Measurements from ENCODE around the gene AIG1.

Gene AIG1

GRCh38 chr6:143176090-143177021, 115.7 kb downstream of the AIG1 start:
- Histone ChIP-seq H3K9ac (ENCODE audit: low read depth, low read length) (no peak overlapping the region), H3K4me1 (ENCODE audit: control insufficient read depth, insufficient read depth, low read length) (no peaks in the 10 kb centered on the region)

GRCh38 chr6:143177706-143178105, 117.0 kb downstream of the AIG1 start:
- no peaks in the 10 kb centered on the region for H3K36me3 ChIP-seq (ENCODE audit: control insufficient read depth, insufficient read depth, low read length)
- H3K9me3 ChIP-seq (ENCODE audit: control insufficient read depth, insufficient read depth, low read length), result no peaks in the 10 kb centered on the region
- H3K9ac ChIP-seq (ENCODE audit: low read depth, low read length), result no peak overlapping the region
- no peak overlapping the region for H3K4me3 ChIP-seq (ENCODE audit: low read depth, low read length)
- H3K4me1 ChIP-seq (ENCODE audit: control insufficient read depth, insufficient read depth, low read length), result no peaks in the 10 kb centered on the region
- no peaks in the 10 kb centered on the region for H3K27me3 ChIP-seq (ENCODE audit: control insufficient read depth, insufficient read depth, low read length)

More at GRCh38 chr6:143176090-143177021, 115.7 kb downstream of the AIG1 start:
- Histone ChIP-seq H3K4me3 (ENCODE audit: low read depth, low read length) (no peak overlapping the region), H3K27me3 (ENCODE audit: control insufficient read depth, insufficient read depth, low read length) (no peaks in the 10 kb centered on the region), H3K9me3 (ENCODE audit: control insufficient read depth, insufficient read depth, low read length) (no peaks in the 10 kb centered on the region), H3K36me3 (ENCODE audit: control insufficient read depth, insufficient read depth, low read length) (no peaks in the 10 kb centered on the region)

GRCh38 chr6:143179096-143179495, 118.4 kb downstream of the AIG1 start:
- no peaks in the 10 kb centered on the region for H3K27me3 ChIP-seq (ENCODE audit: control insufficient read depth, insufficient read depth, low read length)
- H3K4me3 ChIP-seq (ENCODE audit: low read depth, low read length), result no peak overlapping the region
- no peaks in the 10 kb centered on the region for H3K36me3 ChIP-seq (ENCODE audit: control insufficient read depth, insufficient read depth, low read length)
- no peak overlapping the region for H3K9ac ChIP-seq (ENCODE audit: low read depth, low read length)
- no peaks in the 10 kb centered on the region for H3K9me3 ChIP-seq (ENCODE audit: control insufficient read depth, insufficient read depth, low read length)
- no peaks in the 10 kb centered on the region for H3K4me1 ChIP-seq (ENCODE audit: control insufficient read depth, insufficient read depth, low read length)

GRCh38 chr6:143179901-143180612, 119.4 kb downstream of the AIG1 start:
- H3K4me3 ChIP-seq (ENCODE audit: low read depth, low read length), result no peak overlapping the region
- no peaks in the 10 kb centered on the region for H3K9me3 ChIP-seq (ENCODE audit: control insufficient read depth, insufficient read depth, low read length)
- no peaks in the 10 kb centered on the region for H3K36me3 ChIP-seq (ENCODE audit: control insufficient read depth, insufficient read depth, low read length)
- H3K4me1 ChIP-seq (ENCODE audit: control insufficient read depth, insufficient read depth, low read length), result no peaks in the 10 kb centered on the region
- H3K27me3 ChIP-seq (ENCODE audit: control insufficient read depth, insufficient read depth, low read length), result no peaks in the 10 kb centered on the region
- H3K9ac ChIP-seq (ENCODE audit: low read depth, low read length), result no peak overlapping the region

GRCh38 chr6:143180826-143181225, 120.1 kb downstream of the AIG1 start:
- Histone ChIP-seq H3K36me3 (ENCODE audit: control insufficient read depth, insufficient read depth, low read length) (no peaks in the 10 kb centered on the region), H3K9ac (ENCODE audit: low read depth, low read length) (no peak overlapping the region), H3K4me1 (ENCODE audit: control insufficient read depth, insufficient read depth, low read length) (no peaks in the 10 kb centered on the region), H3K4me3 (ENCODE audit: low read depth, low read length) (no peak overlapping the region), H3K27me3 (ENCODE audit: control insufficient read depth, insufficient read depth, low read length) (no peaks in the 10 kb centered on the region), H3K9me3 (ENCODE audit: control insufficient read depth, insufficient read depth, low read length) (no peaks in the 10 kb centered on the region)

- Histone ChIP-seq H3K9ac (ENCODE audit: low read depth, low read length) (no peak overlapping the region), H3K9me3 (ENCODE audit: control insufficient read depth, insufficient read depth, low read length) (no peaks in the 10 kb centered on the region), H3K27me3 (ENCODE audit: control insufficient read depth, insufficient read depth, low read length) (no peaks in the 10 kb centered on the region), H3K4me3 (ENCODE audit: low read depth, low read length) (no peak overlapping the region), H3K4me1 (ENCODE audit: control insufficient read depth, insufficient read depth, low read length) (no peaks in the 10 kb centered on the region), H3K36me3 (ENCODE audit: control insufficient read depth, insufficient read depth, low read length) (no peaks in the 10 kb centered on the region)
Observed at GRCh38 chr6:143183666-143184065, 123.0 kb downstream of the AIG1 start.

- Histone ChIP-seq H3K27me3 (ENCODE audit: control insufficient read depth, insufficient read depth, low read length) (no peaks in the 10 kb centered on the region), H3K36me3 (ENCODE audit: control insufficient read depth, insufficient read depth, low read length) (no peaks in the 10 kb centered on the region), H3K4me3 (ENCODE audit: low read depth, low read length) (no peak overlapping the region), H3K4me1 (ENCODE audit: control insufficient read depth, insufficient read depth, low read length) (no peaks in the 10 kb centered on the region), H3K9me3 (ENCODE audit: control insufficient read depth, insufficient read depth, low read length) (no peaks in the 10 kb centered on the region), H3K9ac (ENCODE audit: low read depth, low read length) (no peak overlapping the region)
Observed at GRCh38 chr6:143185288-143185687, 124.6 kb downstream of the AIG1 start.

GRCh38 chr6:143187238-143187923, 126.7 kb downstream of the AIG1 start:
- Histone ChIP-seq H3K4me1 (ENCODE audit: control insufficient read depth, insufficient read depth, low read length) (no peaks in the 10 kb centered on the region), H3K9ac (ENCODE audit: low read depth, low read length) (no peak overlapping the region), H3K36me3 (ENCODE audit: control insufficient read depth, insufficient read depth, low read length) (no peaks in the 10 kb centered on the region), H3K9me3 (ENCODE audit: control insufficient read depth, insufficient read depth, low read length) (no peaks in the 10 kb centered on the region), H3K4me3 (ENCODE audit: low read depth, low read length) (no peak overlapping the region), H3K27me3 (ENCODE audit: control insufficient read depth, insufficient read depth, low read length) (no peaks in the 10 kb centered on the region)

GRCh38 chr6:143188292-143188691, 127.6 kb downstream of the AIG1 start:
- Histone ChIP-seq H3K4me1 (ENCODE audit: control insufficient read depth, insufficient read depth, low read length) (no peaks in the 10 kb centered on the region), H3K27me3 (ENCODE audit: control insufficient read depth, insufficient read depth, low read length) (no peaks in the 10 kb centered on the region), H3K4me3 (ENCODE audit: low read depth, low read length) (no peak overlapping the region), H3K9ac (ENCODE audit: low read depth, low read length) (no peak overlapping the region), H3K9me3 (ENCODE audit: control insufficient read depth, insufficient read depth, low read length) (no peaks in the 10 kb centered on the region), H3K36me3 (ENCODE audit: control insufficient read depth, insufficient read depth, low read length) (no peaks in the 10 kb centered on the region)

- H3K9me3 ChIP-seq (ENCODE audit: control insufficient read depth, insufficient read depth, low read length), result no peaks in the 10 kb centered on the region
- no peaks in the 10 kb centered on the region for H3K4me1 ChIP-seq (ENCODE audit: control insufficient read depth, insufficient read depth, low read length)
- H3K9ac ChIP-seq (ENCODE audit: low read depth, low read length), result no peak overlapping the region
- no peaks in the 10 kb centered on the region for H3K36me3 ChIP-seq (ENCODE audit: control insufficient read depth, insufficient read depth, low read length)
- H3K27me3 ChIP-seq (ENCODE audit: control insufficient read depth, insufficient read depth, low read length), result no peaks in the 10 kb centered on the region
- no peak overlapping the region for H3K4me3 ChIP-seq (ENCODE audit: low read depth, low read length)
Observed at GRCh38 chr6:143191361-143191760, 130.7 kb downstream of the AIG1 start.

GRCh38 chr6:143192766-143193165, 132.1 kb downstream of the AIG1 start:
- Histone ChIP-seq H3K9ac (ENCODE audit: low read depth, low read length) (no peak overlapping the region), H3K4me1 (ENCODE audit: control insufficient read depth, insufficient read depth, low read length) (no peaks in the 10 kb centered on the region), H3K36me3 (ENCODE audit: control insufficient read depth, insufficient read depth, low read length) (no peaks in the 10 kb centered on the region), H3K4me3 (ENCODE audit: low read depth, low read length) (no peak overlapping the region), H3K9me3 (ENCODE audit: control insufficient read depth, insufficient read depth, low read length) (no peaks in the 10 kb centered on the region), H3K27me3 (ENCODE audit: control insufficient read depth, insufficient read depth, low read length) (no peaks in the 10 kb centered on the region)
